Measurements from ENCODE around the gene CXCR4. TPM values are rescaled to one million over a fixed set of nuclear protein-coding genes. Genes with fewer than 3 reads are reported as not detected.
A peak's percentile ranks its signal among the peaks of the same experiment; 100 is the strongest.

Gene CXCR4
- total RNA-seq, 1 experiment from 2014 or later, result 6.5 TPM

DNA sequence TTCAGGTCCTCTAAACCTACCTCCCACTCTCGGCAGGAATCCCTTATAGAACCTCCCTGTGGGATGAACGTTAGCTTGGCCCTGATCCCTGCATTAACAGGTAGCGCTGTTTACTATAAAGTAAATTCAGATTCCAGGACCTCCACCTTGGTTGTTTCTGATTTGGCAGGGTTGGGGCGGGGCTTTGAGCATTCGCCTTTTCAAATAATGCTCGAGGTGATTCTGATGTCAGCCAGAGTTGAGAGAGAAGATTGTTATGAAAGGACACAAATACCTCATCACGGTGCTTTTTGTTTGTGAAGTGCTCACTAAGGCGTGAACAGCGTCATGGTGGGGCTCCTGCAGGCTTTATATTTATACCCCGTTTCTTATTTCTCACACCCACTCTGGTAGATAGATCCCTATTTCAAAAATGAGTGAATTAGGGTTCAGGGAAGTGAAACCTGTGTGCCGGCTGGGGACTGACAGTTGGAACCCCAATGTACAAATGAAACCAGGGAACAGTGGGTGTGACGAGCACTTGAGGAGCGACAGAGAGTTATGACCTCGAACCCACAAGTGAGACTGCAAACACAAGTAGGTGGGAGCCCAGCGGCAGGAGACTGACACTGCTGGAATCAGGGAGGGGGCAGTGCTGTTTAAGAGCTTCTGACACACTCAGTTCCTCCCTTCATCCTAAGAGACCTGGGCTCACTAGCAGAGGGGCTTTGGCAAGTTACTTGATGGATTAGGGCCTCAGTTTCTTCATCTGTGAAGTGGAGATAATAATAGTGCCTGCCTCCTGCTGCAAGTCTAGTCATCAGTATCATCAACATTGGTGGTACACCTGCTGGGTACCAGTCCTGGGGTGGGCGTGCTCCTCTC lies 14.2 kb upstream of the CXCR4 start:
- no peak for DNase-seq (ENCODE audit: low read depth)

DNA sequence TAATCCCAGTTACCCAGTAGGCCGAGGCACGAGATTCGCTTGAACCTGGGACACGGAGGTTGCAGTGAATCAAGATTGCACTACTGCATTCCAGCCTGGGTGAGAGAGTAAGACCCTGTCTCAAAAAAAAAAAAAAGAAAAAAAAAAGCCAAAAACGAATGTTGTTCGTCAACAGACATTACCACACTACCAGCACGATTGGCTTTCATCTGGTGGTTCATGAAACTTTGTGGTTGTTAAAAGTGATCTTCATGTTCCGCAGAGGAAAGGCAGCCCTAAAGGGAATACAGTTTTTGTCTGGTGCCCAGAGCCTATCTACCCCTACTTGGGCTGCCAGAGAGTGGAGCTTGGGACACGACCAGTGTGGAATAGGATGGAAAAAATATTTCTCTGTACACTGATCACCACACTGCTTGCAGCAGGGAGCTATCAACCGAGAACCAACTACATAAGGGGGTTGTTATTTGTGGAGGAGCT lies 13.6 kb upstream of the CXCR4 start:
- DNase-seq (ENCODE audit: low read depth), result no peak

DNA sequence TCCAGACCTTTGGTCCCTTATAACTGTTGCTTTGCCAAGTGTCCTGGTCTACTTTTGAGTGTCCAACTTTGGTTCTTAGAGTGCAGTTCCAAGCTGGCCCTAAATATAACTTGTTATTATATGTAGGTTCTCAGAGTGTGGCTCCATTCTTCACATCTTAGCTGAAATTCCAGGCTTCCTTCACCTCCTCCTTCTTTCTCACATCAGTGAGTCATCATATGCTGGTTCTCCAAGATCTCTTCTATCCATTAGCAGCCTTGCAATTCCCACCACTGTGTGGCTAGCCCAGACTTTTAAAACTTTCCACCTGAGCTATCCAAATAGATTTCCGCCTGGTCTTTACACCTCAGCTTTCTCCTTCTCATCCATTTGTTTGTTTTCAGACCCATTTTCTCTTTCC lies 12.6 kb upstream of the CXCR4 start:
- DNase-seq (ENCODE audit: low read depth), result no peak

DNA sequence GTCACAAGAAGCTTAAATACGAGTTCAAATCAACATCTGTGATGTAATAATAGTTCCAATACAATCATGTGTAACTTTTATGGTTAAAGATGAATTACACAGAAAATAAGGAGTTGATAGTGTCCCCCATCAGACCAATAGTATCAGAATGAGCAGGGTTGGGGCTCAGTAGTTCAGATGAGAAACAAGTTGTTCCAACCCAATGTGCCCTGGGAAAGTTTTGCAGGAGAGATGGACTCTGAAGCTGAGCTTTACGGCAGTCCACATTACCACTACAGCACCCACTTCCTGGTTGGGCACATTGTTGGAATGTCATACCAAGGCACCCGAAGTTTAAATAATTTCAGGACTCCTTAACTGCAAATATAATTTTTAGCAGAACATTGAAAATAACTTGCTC lies 12.1 kb upstream of the CXCR4 start:
- no peak for DNase-seq (ENCODE audit: low read depth)

DNA sequence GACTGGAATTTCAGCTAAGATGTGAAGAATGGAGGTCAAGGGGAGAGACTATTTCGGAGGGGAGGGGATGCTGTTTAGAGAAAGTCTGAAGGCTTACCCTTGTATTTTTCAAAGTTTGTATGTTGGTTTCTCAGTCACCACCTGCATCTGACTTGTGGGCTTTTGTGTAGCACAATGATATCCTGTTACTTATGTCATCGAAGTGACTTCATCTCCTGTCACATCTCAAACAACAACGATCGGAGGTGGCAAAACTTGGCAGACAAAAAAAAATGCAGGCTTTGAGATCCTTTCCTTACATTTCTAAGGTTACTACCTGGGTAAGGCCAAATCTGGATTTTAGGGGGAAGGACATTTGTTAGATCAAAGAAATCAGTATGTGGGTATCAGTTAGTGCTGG lies 11.7 kb upstream of the CXCR4 start:
- DNase-seq (ENCODE audit: low read depth), result no peak

DNA sequence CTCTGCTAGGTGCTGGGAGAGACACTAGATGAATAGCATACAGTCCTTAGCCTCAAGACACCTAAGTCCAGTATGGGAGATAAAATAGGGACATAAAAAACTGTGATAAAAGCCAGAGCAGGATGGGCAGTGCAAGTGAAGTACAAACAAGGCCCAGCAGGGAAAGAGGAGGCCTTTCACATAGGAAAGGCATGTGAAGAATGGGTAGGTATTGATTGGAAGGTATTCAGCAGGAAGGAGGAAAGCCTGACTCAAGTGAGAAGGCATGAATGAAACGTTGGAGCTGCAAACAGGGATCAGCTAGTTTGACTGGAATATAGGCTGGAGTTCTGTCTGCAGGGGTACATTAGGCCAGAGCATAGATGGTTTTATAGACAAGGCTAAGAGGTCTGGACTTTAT lies 11.0 kb upstream of the CXCR4 start:
- DNase-seq (ENCODE audit: low read depth), result no peak

DNA sequence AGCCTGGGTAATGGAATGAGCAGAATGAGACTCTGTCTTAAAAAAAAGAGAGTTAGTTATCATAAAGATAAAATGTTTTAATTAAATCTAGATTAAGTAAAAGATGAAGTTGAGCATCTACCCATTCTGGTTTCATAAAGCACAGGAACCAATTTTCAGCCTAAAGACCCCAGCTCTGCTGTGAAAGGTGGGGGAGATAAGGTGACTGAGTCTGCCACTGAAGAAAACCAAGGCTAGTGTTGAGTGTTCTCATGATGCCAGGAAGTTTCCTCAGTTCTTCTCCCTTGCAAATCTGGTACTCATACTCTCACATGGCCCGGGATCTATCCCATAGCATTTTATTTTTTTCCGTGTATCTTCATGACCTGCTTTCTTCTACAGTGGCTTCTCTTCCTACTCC lies 10.4 kb upstream of the CXCR4 start:
- no peak for DNase-seq (ENCODE audit: low read depth)

DNA sequence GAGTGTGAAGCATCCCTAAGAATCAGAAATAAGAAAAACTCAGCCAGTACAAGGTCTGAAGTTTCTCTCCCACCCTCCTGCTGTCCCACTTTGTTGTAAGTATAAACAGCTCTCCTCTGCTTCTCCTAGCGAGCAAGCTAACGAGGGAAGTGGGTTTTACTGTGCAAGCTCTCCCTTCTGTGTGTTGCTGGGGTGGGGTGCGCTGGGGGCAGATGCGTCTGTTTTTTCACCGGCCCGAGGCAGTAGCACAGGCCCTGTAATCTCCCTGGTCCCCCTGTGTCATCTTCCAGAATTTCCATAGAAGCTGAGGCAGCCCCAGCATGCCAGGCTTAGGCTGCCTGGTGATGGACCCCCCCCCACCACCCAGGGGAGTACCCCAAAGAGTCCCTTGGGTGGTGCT lies 9.4 kb upstream of the CXCR4 start:
- DNase-seq (ENCODE audit: low read depth), result no peak

DNA sequence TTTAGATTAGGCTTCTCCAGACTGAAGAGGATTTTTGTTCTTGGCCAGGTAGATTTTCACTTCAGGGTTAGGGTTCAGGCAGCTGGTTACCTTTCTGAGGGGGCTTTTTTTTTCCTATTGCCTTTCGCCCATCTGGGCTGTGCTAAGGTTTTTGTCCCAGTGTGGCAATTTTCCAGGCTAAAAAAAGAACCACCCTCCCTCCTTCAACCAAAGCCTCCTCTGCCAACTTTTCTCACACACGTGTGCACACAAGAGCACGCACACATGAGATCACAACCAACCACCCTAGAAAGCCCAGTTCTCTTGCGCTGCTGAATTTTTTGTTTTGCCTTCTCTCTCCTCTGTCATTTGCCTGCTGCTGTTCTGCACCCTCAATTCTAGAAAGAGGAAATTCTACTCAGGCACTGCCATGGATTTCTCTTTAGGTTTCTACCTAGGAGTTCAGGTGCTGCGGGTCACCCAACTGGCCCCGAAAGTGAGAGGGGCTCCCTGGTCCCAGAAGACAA lies 8.5 kb upstream of the CXCR4 start:
- no peak for DNase-seq (ENCODE audit: low read depth)

DNA sequence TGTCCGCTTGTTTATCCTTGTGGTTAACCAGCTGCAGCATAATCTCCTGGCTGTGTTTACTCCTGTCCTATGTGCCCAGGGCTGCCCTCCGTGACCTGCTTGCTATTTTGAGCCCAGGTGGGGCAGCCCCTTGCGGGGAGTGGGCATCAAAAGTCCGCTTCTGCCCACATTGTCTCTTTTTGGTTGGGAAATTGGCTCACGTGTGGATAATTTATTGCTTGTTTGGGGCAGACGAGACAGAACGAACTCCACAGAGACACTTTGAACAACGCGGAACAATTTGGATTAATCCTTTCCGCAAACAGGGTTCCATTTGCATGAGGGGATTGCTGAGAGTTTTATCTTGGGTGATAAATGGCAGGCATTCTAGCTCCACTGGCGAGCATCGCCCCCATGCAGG lies 8.1 kb upstream of the CXCR4 start:
- no peak for DNase-seq (ENCODE audit: low read depth)

DNA sequence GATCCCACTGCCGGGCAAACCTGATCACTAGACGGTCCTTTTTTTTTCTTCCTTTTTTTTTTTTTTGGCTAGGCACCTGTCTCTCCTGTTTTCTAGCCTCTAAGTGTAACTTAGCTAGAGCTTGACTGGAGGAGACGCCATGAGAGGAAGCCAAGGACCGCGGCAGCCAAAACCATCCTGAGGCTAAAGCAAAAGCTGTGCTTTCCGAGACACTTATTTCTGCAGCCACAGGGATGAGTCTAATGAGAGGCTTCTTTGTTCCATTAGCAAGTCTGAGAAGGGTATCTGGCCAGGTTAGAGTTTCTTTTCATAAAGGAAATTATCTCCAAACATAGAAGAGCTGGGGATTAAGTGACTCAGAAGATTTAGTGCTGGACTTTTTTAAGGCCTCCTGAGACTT lies 7.3 kb upstream of the CXCR4 start:
- DNase-seq (ENCODE audit: low read depth), result no peak

DNA sequence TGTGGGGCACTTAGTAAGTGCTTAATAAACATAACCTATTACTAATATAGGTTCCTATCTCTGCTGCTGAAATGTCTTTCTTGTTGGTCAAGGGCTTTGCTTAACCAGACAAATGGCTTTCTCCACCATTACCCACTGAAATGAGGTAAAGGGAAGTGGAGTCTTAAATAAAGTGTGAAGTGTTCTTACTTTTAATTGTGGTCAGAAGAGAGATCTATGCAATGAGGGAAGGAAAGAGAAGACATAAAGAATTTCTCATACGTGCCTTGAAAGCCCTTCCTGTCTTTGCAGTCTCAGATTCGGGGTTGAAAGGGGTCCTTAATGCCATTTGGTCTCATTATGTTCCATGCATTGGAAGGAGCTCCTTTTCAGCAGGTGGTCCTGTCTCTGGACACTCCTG lies 6.9 kb upstream of the CXCR4 start:
- DNase-seq (ENCODE audit: low read depth), result no peak

DNA sequence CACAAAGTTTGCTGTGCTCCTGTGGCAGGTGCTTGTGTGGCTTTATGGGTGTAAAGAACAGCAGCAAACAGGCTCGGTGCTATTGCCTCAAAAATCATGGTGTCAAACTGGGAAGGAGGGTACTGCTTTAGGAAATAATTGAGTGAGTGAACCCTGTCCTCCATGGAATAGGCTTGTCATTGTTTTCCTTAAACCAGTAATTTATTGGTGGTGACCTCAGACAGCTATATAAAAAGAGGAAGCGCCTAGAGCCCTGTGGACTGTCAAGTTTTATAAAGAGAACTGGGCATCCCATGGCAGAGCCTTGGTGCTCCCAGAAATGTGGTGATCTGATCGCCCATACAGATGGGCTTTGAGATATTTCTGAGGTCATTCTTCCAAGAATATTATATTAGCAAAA lies 4.7 kb upstream of the CXCR4 start:
- no peak for DNase-seq (ENCODE audit: low read depth)

DNA sequence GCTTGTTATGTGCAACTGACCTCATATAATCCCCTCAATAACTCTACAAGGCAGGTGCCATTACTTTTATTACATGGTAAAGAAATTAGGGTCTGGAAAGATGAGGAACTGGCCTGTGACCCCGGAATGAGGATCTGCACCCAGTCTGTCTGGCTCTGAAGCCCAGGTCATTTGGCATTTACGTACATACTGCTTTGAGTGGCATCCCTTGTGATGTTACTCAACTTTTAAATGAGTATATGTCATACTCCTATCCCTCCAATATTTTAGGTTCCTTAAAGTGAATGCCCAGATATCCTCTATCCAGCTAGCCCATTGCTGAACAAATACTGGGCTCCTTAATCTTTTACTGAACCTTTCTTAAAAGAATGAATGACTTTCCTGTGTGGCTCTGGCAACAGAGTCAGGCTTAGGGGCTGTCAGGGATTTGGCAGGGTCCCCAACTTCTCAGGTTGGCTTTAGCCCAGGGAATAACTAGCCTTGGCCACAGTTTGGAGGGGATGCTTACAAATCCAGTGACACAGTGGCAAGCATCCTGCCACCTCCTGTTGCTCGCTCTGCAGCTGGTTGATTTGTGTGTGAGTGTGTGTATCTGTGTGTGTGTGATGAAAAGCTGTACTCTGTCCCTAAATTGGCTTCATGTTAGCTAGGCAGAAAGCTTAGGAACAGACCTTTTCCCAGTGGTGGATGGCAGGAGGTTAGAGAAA lies 3.4 kb upstream of the CXCR4 start:
- no peak for DNase-seq (ENCODE audit: low read depth)

DNA sequence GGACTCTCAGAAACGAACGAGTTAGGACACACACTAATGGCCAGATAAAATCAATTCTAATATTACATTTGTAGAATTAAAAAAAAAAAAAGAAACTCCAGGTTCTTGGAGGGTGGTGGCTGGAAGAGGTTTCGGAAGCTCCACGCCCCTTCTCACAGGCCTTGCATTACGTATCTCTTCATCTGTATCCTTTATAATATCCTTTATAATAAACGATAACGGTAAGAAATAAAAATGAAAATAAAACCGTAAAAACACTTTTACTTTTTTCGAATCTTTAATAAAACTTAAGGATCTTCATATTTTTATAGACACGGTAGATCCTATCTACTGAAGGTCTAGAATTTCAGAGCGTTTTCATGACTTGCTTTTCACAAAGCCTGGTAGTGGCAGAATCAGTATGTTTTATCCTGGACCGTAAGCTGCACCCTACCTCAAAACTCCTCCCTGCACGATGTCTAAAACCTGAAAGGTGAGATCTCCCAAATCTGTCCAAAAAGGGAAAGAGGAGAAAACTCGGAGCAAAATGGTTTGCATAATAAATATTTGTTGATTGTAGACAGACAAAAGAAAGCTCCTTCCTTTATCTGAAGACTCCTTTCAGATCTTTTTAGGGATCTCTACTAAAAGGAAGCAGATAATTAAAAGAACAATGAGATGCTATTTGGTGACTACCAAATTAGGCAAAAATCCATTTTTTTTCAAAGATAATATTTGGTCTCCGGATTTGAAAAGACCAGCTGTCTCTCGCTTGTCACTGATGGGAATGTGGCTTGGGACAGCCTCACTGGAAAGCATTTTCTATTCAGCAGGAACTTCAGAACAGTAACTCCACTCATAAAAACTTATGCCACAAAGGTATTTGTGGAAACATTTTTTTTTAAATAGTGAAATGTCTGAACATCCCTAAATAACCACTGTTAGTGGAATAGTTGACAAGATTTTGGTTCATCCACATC lies 2.0 kb upstream of the CXCR4 start:
- DNase-seq (ENCODE audit: low read depth), result no peak

DNA sequence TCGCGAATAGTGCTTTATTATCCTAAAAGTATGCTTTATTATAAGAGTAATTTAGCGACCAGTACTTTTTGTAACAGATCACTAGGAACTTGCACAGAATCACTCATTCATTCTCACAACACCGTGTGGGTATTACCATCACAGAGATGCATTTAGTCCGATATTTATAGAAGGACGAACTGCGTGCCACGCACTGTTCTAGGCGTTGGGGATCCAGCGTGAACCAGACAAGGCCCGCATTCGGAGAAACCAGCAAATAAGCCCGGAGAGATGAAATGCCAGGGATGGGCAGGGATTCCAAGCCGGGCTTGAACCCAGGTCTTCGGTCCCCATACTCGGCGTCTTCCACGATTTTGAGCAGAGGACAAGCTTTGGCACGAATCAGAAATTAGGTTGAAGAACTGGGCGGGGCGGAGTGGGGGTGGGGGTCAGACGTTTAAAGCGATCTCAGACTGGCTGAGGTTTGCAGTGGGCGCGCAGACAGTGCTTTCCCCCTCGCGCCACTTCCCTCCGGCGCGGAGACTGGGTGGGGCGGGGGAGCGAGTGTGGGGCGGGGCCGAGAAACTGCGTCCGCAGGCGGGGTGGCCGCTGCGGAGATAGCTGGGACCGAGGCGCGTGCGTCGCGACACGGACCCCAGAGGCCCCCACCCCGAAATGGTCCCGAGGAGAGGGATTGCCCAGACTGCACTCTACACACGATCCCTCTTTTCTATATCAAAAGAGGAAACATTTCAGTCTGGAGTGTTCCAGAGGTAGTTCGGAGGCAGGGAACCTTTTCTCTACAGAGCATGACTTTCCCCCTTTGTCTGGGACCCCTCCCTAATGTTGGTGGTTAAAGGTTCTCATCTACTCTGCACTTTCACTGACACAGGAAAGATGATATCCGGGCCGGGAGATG lies 1.1 kb upstream of the CXCR4 start:
- peak; percentile 35 for DNase-seq (ENCODE audit: low read depth)

DNA sequence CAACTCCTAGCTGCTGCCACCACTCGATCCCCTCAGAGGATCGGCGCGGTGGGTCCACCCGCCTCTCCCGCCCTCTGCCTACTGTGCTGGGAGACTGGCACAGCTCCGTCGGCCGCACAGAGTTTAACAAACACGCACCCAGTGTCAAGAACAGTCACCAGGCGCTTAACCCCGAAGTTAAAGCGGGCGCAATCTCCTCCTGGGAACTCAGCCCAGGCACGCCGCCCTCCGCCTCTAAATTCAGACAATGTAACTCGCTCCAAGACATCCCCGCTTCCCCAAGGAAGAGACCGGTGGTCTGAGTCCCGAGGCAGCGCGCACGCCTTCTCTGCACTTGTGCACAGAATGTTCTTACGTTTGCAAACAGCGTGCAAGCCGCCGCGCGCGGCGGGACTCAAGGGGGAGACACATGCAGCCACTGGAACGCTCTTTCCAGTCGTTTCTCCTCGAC lies 533 bp downstream of the CXCR4 start:
- DNase-seq (ENCODE audit: low read depth), result peak; percentile 55

DNA sequence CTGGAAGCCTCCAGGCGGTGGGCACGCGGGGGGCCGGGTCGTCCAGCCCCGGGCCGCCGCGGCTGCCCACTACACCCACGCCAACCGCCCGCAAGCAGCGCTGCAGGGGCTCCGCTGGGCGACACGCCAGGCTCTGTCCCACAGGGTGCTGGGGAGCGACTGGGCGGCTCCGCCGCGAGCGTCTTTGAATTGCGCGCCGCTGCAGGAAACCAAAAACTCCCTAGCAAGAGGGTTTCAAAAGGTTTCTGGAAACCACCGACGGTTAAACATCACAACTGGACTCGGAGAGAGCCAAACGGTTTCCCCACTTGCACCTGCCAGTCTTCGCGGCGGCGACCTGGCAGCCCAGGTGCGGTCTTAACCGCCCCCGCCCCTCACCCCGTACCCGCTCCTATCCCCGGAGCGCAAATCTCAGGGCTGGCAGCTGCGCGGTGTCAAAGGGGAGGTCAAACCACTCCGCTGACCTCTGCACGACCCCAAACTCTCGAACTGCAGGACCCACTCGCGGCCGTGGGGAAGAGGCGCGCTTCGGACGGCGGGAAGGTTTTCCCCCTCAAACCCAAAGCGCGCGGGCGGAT lies 1.0 kb downstream of the CXCR4 start:
- peak; percentile 23 for DNase-seq (ENCODE audit: low read depth)

DNA sequence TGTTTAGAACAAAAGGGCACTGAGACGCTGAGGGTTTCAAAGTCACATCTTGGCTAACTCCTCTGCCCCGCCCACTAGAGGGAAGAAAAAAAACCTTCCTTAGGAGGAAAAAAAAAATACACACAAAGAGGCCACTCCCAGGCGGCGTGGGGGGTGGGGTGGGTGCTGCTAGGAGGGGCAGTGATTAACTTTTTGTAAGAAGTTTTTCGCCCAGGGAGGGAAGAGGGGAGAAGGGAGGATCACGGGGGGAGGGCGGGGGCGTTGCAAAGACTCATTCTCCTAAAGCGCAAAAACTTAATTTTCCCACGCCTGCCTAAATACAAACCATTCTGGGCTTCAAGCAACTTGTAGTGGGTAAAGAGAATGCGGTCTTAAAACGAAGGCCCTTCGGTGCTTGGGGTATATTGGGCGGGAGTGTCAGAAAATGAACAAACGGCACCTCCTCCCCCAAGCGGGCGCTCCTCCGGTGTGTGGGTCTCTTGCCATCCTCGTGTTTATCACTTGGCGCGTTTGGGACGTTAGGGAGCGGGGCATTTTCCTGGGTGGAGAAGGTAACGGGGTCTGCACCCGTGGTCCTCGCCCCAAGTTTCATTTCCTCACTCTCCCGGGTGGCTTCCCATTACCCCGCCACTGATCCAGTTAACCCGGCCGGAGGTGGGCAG lies 1.7 kb downstream of the CXCR4 start:
- peak; percentile 68 for DNase-seq (ENCODE audit: low read depth)
